HL-60 (cell line): ENCODE measurements around the gene RAB31.

Source experiments
- CTCF ChIP-seq: IDR thresholded peaks from one replicate; pipeline ENCODE4 v1.5.1; 2011; ENCODE audit warnings: low read length, control low read depth, inconsistent platforms; ENCODE audit not compliant: insufficient read depth
- GABPA ChIP-seq: IDR thresholded peaks from 2 replicates; pipeline ENCODE4 v1.6.1; 2012; ENCODE audit warnings: low read depth
- POLR2AphosphoS5 ChIP-seq: IDR thresholded peaks from 2 replicates; pipeline ENCODE4 v1.6.1; 2012; ENCODE audit warnings: low read depth
- SPI1 ChIP-seq: IDR thresholded peaks from 2 replicates; pipeline ENCODE4 v1.6.1; 2012; ENCODE audit warnings: low read depth, mild to moderate bottlenecking, borderline replicate concordance
- TF ChIP-seq, protein P1 (sequence below): IDR thresholded peaks from 2 replicates; pipeline ENCODE4 v1.6.1; 2012; ENCODE audit warnings: low read depth; ENCODE audit not compliant: insufficient replicate concordance

DNA sequence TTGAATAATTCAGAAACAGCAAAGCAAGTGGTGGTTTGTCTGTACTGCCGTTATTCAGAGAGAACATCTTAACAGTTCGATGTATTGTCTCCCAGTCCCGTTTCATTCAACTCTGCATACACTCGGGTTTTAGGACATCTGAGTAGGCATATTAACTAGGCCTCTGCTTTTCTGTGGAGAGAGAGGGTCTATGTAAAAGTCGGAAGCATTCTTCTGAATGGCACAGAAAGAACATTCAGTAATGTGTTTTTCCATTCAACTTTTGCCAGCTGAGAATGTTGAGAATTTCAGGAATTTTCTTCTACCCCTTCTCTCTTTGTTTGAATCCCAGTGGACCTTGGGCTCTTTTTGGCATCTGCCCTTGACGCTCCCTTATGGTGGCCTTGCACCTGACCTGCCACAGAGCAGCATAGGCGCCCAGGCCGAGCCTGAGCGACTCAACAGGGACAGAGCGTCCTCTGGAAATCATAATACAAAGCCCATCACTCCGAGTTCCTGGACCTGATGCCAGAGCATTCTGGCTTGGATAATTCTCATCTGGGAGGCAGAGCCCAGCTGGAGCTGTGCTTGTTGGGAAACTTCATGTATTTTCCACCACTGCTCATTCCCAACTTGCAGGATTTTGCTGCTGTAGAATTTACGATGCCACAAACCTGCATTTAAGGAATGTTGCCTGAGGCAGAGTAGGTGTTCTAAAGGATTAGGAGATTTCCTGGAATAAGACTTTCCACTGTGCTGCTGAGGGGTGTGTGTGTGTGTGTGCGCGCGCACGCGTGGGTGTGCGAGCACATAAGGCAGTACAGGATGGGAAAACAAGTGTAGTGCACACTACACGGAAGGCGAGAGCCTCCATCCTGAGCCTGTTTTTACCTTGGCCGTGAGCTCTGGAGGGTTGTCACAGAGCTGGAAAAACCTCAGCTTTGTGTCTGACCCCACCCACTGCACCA, 100.5 kb downstream of the RAB31 start:
- TF ChIP-seq CTCF (no peak), POLR2AphosphoS5 (no peak), GABPA (no peak), SPI1 (no peak)
- TF ChIP-seq, protein P1, sequence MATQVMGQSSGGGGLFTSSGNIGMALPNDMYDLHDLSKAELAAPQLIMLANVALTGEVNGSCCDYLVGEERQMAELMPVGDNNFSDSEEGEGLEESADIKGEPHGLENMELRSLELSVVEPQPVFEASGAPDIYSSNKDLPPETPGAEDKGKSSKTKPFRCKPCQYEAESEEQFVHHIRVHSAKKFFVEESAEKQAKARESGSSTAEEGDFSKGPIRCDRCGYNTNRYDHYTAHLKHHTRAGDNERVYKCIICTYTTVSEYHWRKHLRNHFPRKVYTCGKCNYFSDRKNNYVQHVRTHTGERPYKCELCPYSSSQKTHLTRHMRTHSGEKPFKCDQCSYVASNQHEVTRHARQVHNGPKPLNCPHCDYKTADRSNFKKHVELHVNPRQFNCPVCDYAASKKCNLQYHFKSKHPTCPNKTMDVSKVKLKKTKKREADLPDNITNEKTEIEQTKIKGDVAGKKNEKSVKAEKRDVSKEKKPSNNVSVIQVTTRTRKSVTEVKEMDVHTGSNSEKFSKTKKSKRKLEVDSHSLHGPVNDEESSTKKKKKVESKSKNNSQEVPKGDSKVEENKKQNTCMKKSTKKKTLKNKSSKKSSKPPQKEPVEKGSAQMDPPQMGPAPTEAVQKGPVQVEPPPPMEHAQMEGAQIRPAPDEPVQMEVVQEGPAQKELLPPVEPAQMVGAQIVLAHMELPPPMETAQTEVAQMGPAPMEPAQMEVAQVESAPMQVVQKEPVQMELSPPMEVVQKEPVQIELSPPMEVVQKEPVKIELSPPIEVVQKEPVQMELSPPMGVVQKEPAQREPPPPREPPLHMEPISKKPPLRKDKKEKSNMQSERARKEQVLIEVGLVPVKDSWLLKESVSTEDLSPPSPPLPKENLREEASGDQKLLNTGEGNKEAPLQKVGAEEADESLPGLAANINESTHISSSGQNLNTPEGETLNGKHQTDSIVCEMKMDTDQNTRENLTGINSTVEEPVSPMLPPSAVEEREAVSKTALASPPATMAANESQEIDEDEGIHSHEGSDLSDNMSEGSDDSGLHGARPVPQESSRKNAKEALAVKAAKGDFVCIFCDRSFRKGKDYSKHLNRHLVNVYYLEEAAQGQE = no peak
